Heart left ventricle (tissue), 13 donors: ENCODE measurements around the gene UBL7.

Experiments used
- POLR2A ChIP-seq, 2 donors: fragments of 450-650 bp; IDR thresholded peaks; one replicate each; pipeline ENCODE4 v1.6.1; 2017; ENCODE audit warnings: antibody characterized with exemption in 2 of 2, mild to moderate bottlenecking in 2 of 2, moderate library complexity in 2 of 2
- TF ChIP-seq, protein P1 (sequence below), 12 donors: fragments of 200-600 bp; sonication (generic) in 4 of 12; IDR thresholded peaks; one replicate each; pipeline versions ENCODE4 v1.5.0 to v1.8.0; 2018 to 2022; ENCODE audit warnings: antibody characterized with exemption in 12 of 12, mild to moderate bottlenecking in 5 of 12
- donor health status: ischemic (EF 13 %, LVEDD 7.1; RV severe dilation, severe dysfunction).
- donor health status: DM: no; HTN: yes; CAD: no.
- donor health status: DM: no; HTN: no; CAD: no.
- donor health status: ischemic (EF 25% LVEDD 6.9; RV normal size, moderate dysfunction).
- donor health status: ischemic (EF 25% LVEDD 5.7; RV mildly dilated, moderate dysfunction).
- donor health status: ischemic (EF 35%, LVEDD 5.7; RV mildly dilated, moderate dysfunction).
- donor health status: nonischemic (EF 11% LVEDD 7.7; RV severe dilation, severe dysfunction).
- donor health status: DM: yes; HTN: yes; CAD: no.
- donor health status: PGD.
- donor health status: ischemic (EF 29% LVEDD 5.4; RV normal size, mild dysfunction).
- donor health status: nonischemic (EF 23%, LVEDD 6.1; RV moderate dilation, normal function).

- TF ChIP-seq, protein P1, sequence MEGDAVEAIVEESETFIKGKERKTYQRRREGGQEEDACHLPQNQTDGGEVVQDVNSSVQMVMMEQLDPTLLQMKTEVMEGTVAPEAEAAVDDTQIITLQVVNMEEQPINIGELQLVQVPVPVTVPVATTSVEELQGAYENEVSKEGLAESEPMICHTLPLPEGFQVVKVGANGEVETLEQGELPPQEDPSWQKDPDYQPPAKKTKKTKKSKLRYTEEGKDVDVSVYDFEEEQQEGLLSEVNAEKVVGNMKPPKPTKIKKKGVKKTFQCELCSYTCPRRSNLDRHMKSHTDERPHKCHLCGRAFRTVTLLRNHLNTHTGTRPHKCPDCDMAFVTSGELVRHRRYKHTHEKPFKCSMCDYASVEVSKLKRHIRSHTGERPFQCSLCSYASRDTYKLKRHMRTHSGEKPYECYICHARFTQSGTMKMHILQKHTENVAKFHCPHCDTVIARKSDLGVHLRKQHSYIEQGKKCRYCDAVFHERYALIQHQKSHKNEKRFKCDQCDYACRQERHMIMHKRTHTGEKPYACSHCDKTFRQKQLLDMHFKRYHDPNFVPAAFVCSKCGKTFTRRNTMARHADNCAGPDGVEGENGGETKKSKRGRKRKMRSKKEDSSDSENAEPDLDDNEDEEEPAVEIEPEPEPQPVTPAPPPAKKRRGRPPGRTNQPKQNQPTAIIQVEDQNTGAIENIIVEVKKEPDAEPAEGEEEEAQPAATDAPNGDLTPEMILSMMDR (IDR thresholded peaks at IDR 0.05) = peak in 2 of 12 donors; percentile 15 to 25
- peak in 1 of 2 donors; percentile 87 for TF ChIP-seq POLR2A (IDR thresholded peaks at IDR 0.05)
Observed at GRCh38 chr15:74433592-74434262, 27.2 kb downstream of the UBL7 start, which contains the start of gene SEMA7A.
